ENCODE measurements around the gene CSH2.

The CSH2 gene

GRCh38 chr17:63837480-63837879 is 36.0 kb downstream of the CSH2 start:
- Histone ChIP-seq H2BK120ac (ENCODE audit: low read depth, low read length) (no peak overlapping the region), H2AK5ac (ENCODE audit: low read length) (no peak overlapping the region), H3K79me2 (ENCODE audit: control insufficient read depth, insufficient read depth, low read length) (peaks cover 36% of the 10 kb centered on the region), H3K4me1 (ENCODE audit: control insufficient read depth, low read depth, low read length) (peaks cover 10% of the 10 kb centered on the region), H3K4me3 (ENCODE audit: low read length) (no peak overlapping the region), H4K8ac (ENCODE audit: low read depth, low read length) (no peak overlapping the region), H3K27me3 (ENCODE audit: insufficient read depth, low read length, poor library complexity) (no peaks in the 10 kb centered on the region), H3K79me1 (ENCODE audit: low read length) (peaks cover 26% of the 10 kb centered on the region), H3K23ac (ENCODE audit: low read length) (no peak overlapping the region), H3K4me2 (ENCODE audit: low read length) (no peak overlapping the region), H3K4ac (ENCODE audit: low read depth, low read length) (no peak overlapping the region), H3K27ac (ENCODE audit: low read depth, low read length) (no peak overlapping the region), H4K5ac (ENCODE audit: low read length) (no peak overlapping the region), H3K18ac (ENCODE audit: low read length) (no peak overlapping the region), H3K56ac (ENCODE audit: low read length) (no peak overlapping the region), H3K9ac (ENCODE audit: low read length) (no peak overlapping the region), H2BK5ac (ENCODE audit: low read length) (no peak overlapping the region), H2BK15ac (replicated peaks; ENCODE audit: low read depth) (no peak overlapping the region), H3K36me3 (ENCODE audit: control insufficient read depth, insufficient read depth, low read length) (peaks cover 8% of the 10 kb centered on the region)
- WGBS (ENCODE audit: extremely low coverage, insufficient coverage, low lambda C conversion rate): no CpG with 5 or more reads among the region's 12 CpGs
- no peak for DNase-seq

- no peak overlapping the region for H2BK15ac ChIP-seq (replicated peaks; ENCODE audit: low read depth)
- H3K27ac ChIP-seq (ENCODE audit: low read depth, low read length): no peak overlapping the region
- WGBS (ENCODE audit: extremely low coverage, insufficient coverage, low lambda C conversion rate): no CpG with 5 or more reads among the region's 7 CpGs
- H3K4me1 ChIP-seq (ENCODE audit: control insufficient read depth, low read depth, low read length): peaks cover 10% of the 10 kb centered on the region
- no peak overlapping the region for H4K8ac ChIP-seq (ENCODE audit: low read depth, low read length)
- H3K36me3 ChIP-seq (ENCODE audit: control insufficient read depth, insufficient read depth, low read length): peaks cover 8% of the 10 kb centered on the region
- no peak overlapping the region for H4K5ac ChIP-seq (ENCODE audit: low read length)
- peaks cover 23% of the 10 kb centered on the region for H3K79me1 ChIP-seq (ENCODE audit: low read length)
- DNase-seq: no peak
- H2BK5ac ChIP-seq (ENCODE audit: low read length): no peak overlapping the region
- no peak overlapping the region for H2BK120ac ChIP-seq (ENCODE audit: low read depth, low read length)
- no peak overlapping the region for H3K4me3 ChIP-seq (ENCODE audit: low read length)
- no peak overlapping the region for H2AK5ac ChIP-seq (ENCODE audit: low read length)
- no peak overlapping the region for H3K18ac ChIP-seq (ENCODE audit: low read length)
- H3K27me3 ChIP-seq (ENCODE audit: insufficient read depth, low read length, poor library complexity): no peaks in the 10 kb centered on the region
- no peak overlapping the region for H3K56ac ChIP-seq (ENCODE audit: low read length)
- H3K4ac ChIP-seq (ENCODE audit: low read depth, low read length): no peak overlapping the region
- no peak overlapping the region for H3K4me2 ChIP-seq (ENCODE audit: low read length)
- H3K23ac ChIP-seq (ENCODE audit: low read length): no peak overlapping the region
- no peak overlapping the region for H3K9ac ChIP-seq (ENCODE audit: low read length)
- H3K79me2 ChIP-seq (ENCODE audit: control insufficient read depth, insufficient read depth, low read length): peaks cover 32% of the 10 kb centered on the region
These were observed 36.7 kb downstream of the CSH2 start for GRCh38 chr17:63836811-63837210.

GRCh38 chr17:63835167-63835720 is 38.2 kb downstream of the CSH2 start:
- Histone ChIP-seq H4K8ac (ENCODE audit: low read depth, low read length) (no peak overlapping the region), H3K23ac (ENCODE audit: low read length) (no peak overlapping the region), H3K4me3 (ENCODE audit: low read length) (no peak overlapping the region), H3K56ac (ENCODE audit: low read length) (no peak overlapping the region), H3K4me2 (ENCODE audit: low read length) (no peak overlapping the region), H3K27me3 (ENCODE audit: insufficient read depth, low read length, poor library complexity) (no peaks in the 10 kb centered on the region), H3K9ac (ENCODE audit: low read length) (no peak overlapping the region), H3K4ac (ENCODE audit: low read depth, low read length) (no peak overlapping the region), H3K27ac (ENCODE audit: low read depth, low read length) (no peak overlapping the region), H2BK120ac (ENCODE audit: low read depth, low read length) (no peak overlapping the region), H3K36me3 (ENCODE audit: control insufficient read depth, insufficient read depth, low read length) (peaks cover 20% of the 10 kb centered on the region), H3K4me1 (ENCODE audit: control insufficient read depth, low read depth, low read length) (peaks cover 6% of the 10 kb centered on the region), H2BK15ac (replicated peaks; ENCODE audit: low read depth) (no peak overlapping the region), H4K5ac (ENCODE audit: low read length) (no peak overlapping the region), H2AK5ac (ENCODE audit: low read length) (no peak overlapping the region), H2BK5ac (ENCODE audit: low read length) (no peak overlapping the region), H3K79me2 (ENCODE audit: control insufficient read depth, insufficient read depth, low read length) (peaks cover 16% of the 10 kb centered on the region), H3K18ac (ENCODE audit: low read length) (no peak overlapping the region), H3K79me1 (ENCODE audit: low read length) (peaks cover 12% of the 10 kb centered on the region)
- no peak for DNase-seq
- WGBS (ENCODE audit: extremely low coverage, insufficient coverage, low lambda C conversion rate): no CpG with 5 or more reads among the region's 9 CpGs

DNA sequence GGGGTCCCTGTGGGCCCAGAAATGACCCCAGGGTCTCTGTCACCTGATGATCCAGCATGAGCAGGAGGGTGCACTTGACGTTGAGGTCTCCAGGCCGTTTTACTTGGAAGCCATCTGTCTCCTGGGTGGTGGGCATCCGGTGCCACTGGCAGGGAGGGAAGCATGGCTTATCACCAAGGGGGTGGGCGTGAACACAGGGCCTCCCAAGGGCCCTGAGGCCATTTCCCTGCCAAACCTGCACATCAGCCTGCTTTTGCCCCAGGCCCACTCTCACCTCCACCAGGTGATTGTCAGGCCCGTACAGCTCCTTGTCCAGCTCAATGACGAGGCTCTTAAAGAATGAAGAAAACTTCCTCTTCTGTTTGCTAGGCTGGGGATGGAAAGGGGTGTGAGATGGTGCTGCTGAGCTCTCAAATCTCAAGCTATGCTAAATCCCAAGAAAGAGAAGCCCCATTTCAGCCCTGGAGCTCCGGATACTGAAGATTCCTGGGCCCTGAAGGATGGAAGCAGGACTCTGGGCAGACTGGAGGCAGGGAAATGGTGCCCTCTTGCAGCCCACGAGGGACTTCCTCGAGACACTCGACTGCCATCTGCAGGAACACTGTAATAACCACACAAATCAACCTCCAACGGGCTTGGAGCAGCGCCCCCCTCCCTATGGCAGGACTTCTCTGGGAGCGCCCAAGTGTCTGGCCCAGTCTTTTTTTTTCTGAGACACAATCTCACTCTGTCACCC is 38.9 kb downstream of the CSH2 start:
- no peak overlapping the region for H3K4ac ChIP-seq (ENCODE audit: low read depth, low read length)
- no peak overlapping the region for H2AK5ac ChIP-seq (ENCODE audit: low read length)
- no peak overlapping the region for H4K5ac ChIP-seq (ENCODE audit: low read length)
- H3K4me1 ChIP-seq (ENCODE audit: control insufficient read depth, low read depth, low read length): peaks cover 6% of the 10 kb centered on the region
- no peak overlapping the region for H2BK5ac ChIP-seq (ENCODE audit: low read length)
- H3K4me2 ChIP-seq (ENCODE audit: low read length): no peak overlapping the region
- peaks cover 17% of the 10 kb centered on the region for H3K79me2 ChIP-seq (ENCODE audit: control insufficient read depth, insufficient read depth, low read length)
- H3K79me1 ChIP-seq (ENCODE audit: low read length): peaks cover 17% of the 10 kb centered on the region
- no peak overlapping the region for H3K4me3 ChIP-seq (ENCODE audit: low read length)
- no peak overlapping the region for H3K23ac ChIP-seq (ENCODE audit: low read length)
- H3K18ac ChIP-seq (ENCODE audit: low read length): no peak overlapping the region
- no peak overlapping the region for H3K27ac ChIP-seq (ENCODE audit: low read depth, low read length)
- H3K27me3 ChIP-seq (ENCODE audit: insufficient read depth, low read length, poor library complexity): no peaks in the 10 kb centered on the region
- H3K9ac ChIP-seq (ENCODE audit: low read length): no peak overlapping the region
- H2BK15ac ChIP-seq (replicated peaks; ENCODE audit: low read depth): no peak overlapping the region
- WGBS (ENCODE audit: extremely low coverage, insufficient coverage, low lambda C conversion rate): no CpG with 5 or more reads among the region's 13 CpGs
- DNase-seq: peak; percentile 95
- H2BK120ac ChIP-seq (ENCODE audit: low read depth, low read length): no peak overlapping the region
- H3K56ac ChIP-seq (ENCODE audit: low read length): no peak overlapping the region
- H4K8ac ChIP-seq (ENCODE audit: low read depth, low read length): no peak overlapping the region
- H3K36me3 ChIP-seq (ENCODE audit: control insufficient read depth, insufficient read depth, low read length): peaks cover 23% of the 10 kb centered on the region

GRCh38 chr17:63833741-63834373 is 39.6 kb downstream of the CSH2 start:
- H3K79me1 ChIP-seq (ENCODE audit: low read length): peaks cover 19% of the 10 kb centered on the region
- WGBS (ENCODE audit: extremely low coverage, insufficient coverage, low lambda C conversion rate): no CpG with 5 or more reads among the region's 15 CpGs
- H3K23ac ChIP-seq (ENCODE audit: low read length): no peak overlapping the region

More at GRCh38 chr17:63833741-63834373, 39.6 kb downstream of the CSH2 start:
- H3K4me2 ChIP-seq (ENCODE audit: low read length): no peak overlapping the region
- no peak overlapping the region for H3K56ac ChIP-seq (ENCODE audit: low read length)
- H2AK5ac ChIP-seq (ENCODE audit: low read length): no peak overlapping the region
- peaks cover 23% of the 10 kb centered on the region for H3K36me3 ChIP-seq (ENCODE audit: control insufficient read depth, insufficient read depth, low read length)
- no peak overlapping the region for H4K5ac ChIP-seq (ENCODE audit: low read length)
- DNase-seq: no peak
- H3K27ac ChIP-seq (ENCODE audit: low read depth, low read length): no peak overlapping the region
- no peaks in the 10 kb centered on the region for H3K27me3 ChIP-seq (ENCODE audit: insufficient read depth, low read length, poor library complexity)
- no peak overlapping the region for H3K9ac ChIP-seq (ENCODE audit: low read length)
- no peak overlapping the region for H2BK15ac ChIP-seq (replicated peaks; ENCODE audit: low read depth)
- H3K4me1 ChIP-seq (ENCODE audit: control insufficient read depth, low read depth, low read length): peaks cover 4% of the 10 kb centered on the region
- no peak overlapping the region for H2BK5ac ChIP-seq (ENCODE audit: low read length)
- peaks cover 18% of the 10 kb centered on the region for H3K79me2 ChIP-seq (ENCODE audit: control insufficient read depth, insufficient read depth, low read length)
- no peak overlapping the region for H2BK120ac ChIP-seq (ENCODE audit: low read depth, low read length)
- H4K8ac ChIP-seq (ENCODE audit: low read depth, low read length): no peak overlapping the region
- no peak overlapping the region for H3K4me3 ChIP-seq (ENCODE audit: low read length)
- H3K18ac ChIP-seq (ENCODE audit: low read length): no peak overlapping the region
- H3K4ac ChIP-seq (ENCODE audit: low read depth, low read length): no peak overlapping the region

Measured in mesendoderm (in vitro differentiated cells).